ENCODE measurements around the gene ADGRD1. TPM values are rescaled to one million over a fixed set of nuclear protein-coding genes. Genes with fewer than 3 reads are reported as not detected.

ADGRD1 gene
- total and polyA plus RNA-seq, 2 of the 8 experiments (the other 6 are each of a cell fraction or from before 2014, with no cell fraction given) = 0.36 to 0.48 TPM

DNA sequence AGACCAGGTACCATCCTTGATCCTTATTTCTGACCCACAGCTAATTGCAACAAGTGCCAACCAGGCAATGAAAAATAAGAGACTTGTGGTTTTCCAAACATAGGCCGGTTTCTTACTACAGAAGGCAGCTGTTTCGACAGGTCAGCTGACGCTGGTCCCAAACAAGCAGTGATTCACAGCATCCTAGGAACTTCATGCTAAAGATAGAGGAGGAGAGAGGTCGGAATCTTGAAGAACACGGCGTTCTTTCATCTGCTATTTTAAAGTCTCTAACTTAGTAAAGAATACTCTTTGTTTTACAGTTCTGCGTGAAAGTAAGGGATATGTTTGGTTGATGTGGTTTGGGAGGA, 28.1 kb upstream of the ADGRD1 start:
- no peak overlapping the region for H2AK5ac ChIP-seq (ENCODE audit: low read depth, low read length)
- H3K14ac ChIP-seq (ENCODE audit: insufficient read length) = no peak overlapping the region
- H2BK15ac ChIP-seq (ENCODE audit: low read length) = no peak overlapping the region
- H3K36me3 ChIP-seq (ENCODE audit: control insufficient read depth in 2 of 4, insufficient read depth in 4 of 4, low read length in 3 of 4) = no peaks in the 10 kb centered on the region
- no peaks in the 10 kb centered on the region for H3K79me1 ChIP-seq (ENCODE audit: low read depth, low read length)
- no peak overlapping the region for H4K91ac ChIP-seq (replicated peaks; ENCODE audit: insufficient read length, low read length)
- no peak overlapping the region for H2BK5ac ChIP-seq (ENCODE audit: low read depth, low read length)
- H3K4me2 ChIP-seq (ENCODE audit: insufficient read depth in 1 of 2, low read depth in 2 of 2, low read length in 2 of 2) = no peak overlapping the region
- no peak overlapping the region for H3K9ac ChIP-seq (replicated peaks in 1 of 4; ENCODE audit: extremely low read depth in 1 of 4, low read depth in 3 of 4, low read length in 3 of 4)
- no peak overlapping the region for H3K27ac ChIP-seq (ENCODE audit: low read depth, low read length)
- no peak overlapping the region for H3K18ac ChIP-seq (ENCODE audit: extremely low read depth, low read length)
- H3K23me2 ChIP-seq (ENCODE audit: low read depth, low read length) = no peaks in the 10 kb centered on the region
- no peak overlapping the region for H4K5ac ChIP-seq (ENCODE audit: insufficient read length, low read depth, low read length)
- peaks cover 0 to 3% (median 0%) of the 10 kb centered on the region in 4 experiments; a peak in 1 of 7 replicates for H3K27me3 ChIP-seq (replicated peaks in 1 of 4; ENCODE audit: control insufficient read depth in 3 of 4, extremely low read depth in 1 of 4, insufficient read depth in 3 of 4, low read length in 3 of 4)
- H4K20me1 ChIP-seq (replicated peaks in 1 of 2; ENCODE audit: control insufficient read depth in 1 of 2, insufficient read depth in 2 of 2, low read length in 2 of 2) = no peaks in the 10 kb centered on the region
- WGBS, 2 experiments (ENCODE audit: extremely low coverage in 1 of 2, insufficient coverage in 1 of 2, insufficient read length in 1 of 2, insufficient replicate concordance in 2 of 2, low coverage in 1 of 2, low lambda C conversion rate in 2 of 2, missing lambda C conversion rate in 1 of 2) = 84% methylated on average over 7 of the region's 7 CpGs; no CpG with 5 or more reads in 1 of the 2 experiments
- FAIRE-seq (no peak), DNase-seq (ENCODE audit: low read depth in 1 of 2, low spot score in 2 of 2) (no peak)
- TF ChIP-seq, protein P1, sequence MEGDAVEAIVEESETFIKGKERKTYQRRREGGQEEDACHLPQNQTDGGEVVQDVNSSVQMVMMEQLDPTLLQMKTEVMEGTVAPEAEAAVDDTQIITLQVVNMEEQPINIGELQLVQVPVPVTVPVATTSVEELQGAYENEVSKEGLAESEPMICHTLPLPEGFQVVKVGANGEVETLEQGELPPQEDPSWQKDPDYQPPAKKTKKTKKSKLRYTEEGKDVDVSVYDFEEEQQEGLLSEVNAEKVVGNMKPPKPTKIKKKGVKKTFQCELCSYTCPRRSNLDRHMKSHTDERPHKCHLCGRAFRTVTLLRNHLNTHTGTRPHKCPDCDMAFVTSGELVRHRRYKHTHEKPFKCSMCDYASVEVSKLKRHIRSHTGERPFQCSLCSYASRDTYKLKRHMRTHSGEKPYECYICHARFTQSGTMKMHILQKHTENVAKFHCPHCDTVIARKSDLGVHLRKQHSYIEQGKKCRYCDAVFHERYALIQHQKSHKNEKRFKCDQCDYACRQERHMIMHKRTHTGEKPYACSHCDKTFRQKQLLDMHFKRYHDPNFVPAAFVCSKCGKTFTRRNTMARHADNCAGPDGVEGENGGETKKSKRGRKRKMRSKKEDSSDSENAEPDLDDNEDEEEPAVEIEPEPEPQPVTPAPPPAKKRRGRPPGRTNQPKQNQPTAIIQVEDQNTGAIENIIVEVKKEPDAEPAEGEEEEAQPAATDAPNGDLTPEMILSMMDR (IDR thresholded peaks at IDR 0.05; ENCODE audit: control extremely low read depth in 1 of 3, insufficient read depth in 1 of 3, low read depth in 1 of 3, low read length in 3 of 3) = no peak
- TF ChIP-seq GTF2F1 (IDR thresholded peaks at IDR 0.05; ENCODE audit: borderline replicate concordance, low read depth, low read length) (no peak), ZNF274 (IDR thresholded peaks at IDR 0.05; ENCODE audit: borderline replicate concordance, extremely low read depth, low read length) (no peak), BRCA1 (IDR thresholded peaks at IDR 0.05; ENCODE audit: low read depth, low read length) (no peak), POLR2AphosphoS5 (IDR thresholded peaks at IDR 0.05; ENCODE audit: low read depth, low read length) (no peak), CBX5 (IDR thresholded peaks at IDR 0.05; ENCODE audit: low read depth, low read length) (no peak)
- no peak overlapping the region for H3K4ac ChIP-seq (replicated peaks; ENCODE audit: insufficient read length, low read depth, low read length)
- H2BK12ac ChIP-seq (ENCODE audit: low read depth, low read length) = no peak overlapping the region
- peaks cover 0 to 2% (median 0%) of the 10 kb centered on the region in 4 experiments; a peak in 1 of 7 replicates for H3K4me1 ChIP-seq (replicated peaks in 1 of 4; ENCODE audit: control insufficient read depth in 3 of 4, insufficient read depth in 4 of 4, low read length in 3 of 4)
- no peak overlapping the region for H2BK120ac ChIP-seq (replicated peaks; ENCODE audit: low read depth, low read length)
- H3K9me3 ChIP-seq (ENCODE audit: insufficient read depth in 2 of 2, low read depth in 1 of 2, low read length in 1 of 2) = no peaks in the 10 kb centered on the region; a peak in 1 of 4 replicates
- no peaks in the 10 kb centered on the region for H3K79me2 ChIP-seq (ENCODE audit: control insufficient read depth in 1 of 2, insufficient read depth in 2 of 2, low read length in 2 of 2)
- ChIA-PET POLR2A (ENCODE audit: partially characterized antibody) (interaction anchor here (0.9 kb wide), 1 partner anchor 9 kb away, joined by 3 read pairs; no protein-coding TSS in a partner anchor), CTCF (ENCODE audit: partially characterized antibody) (interaction anchor here (1.5 kb wide), 1 partner anchor 10 kb away, joined by 3 read pairs; no protein-coding TSS in a partner anchor)
- H3K23ac ChIP-seq (ENCODE audit: insufficient read length) = no peak overlapping the region
- H2BK20ac ChIP-seq (ENCODE audit: low read length) = no peak overlapping the region
- H3K56ac ChIP-seq (replicated peaks; ENCODE audit: insufficient read length, low read depth, low read length) = no peak overlapping the region
- no peak overlapping the region for H4K8ac ChIP-seq (ENCODE audit: extremely low read depth, insufficient read depth, low read length)
- H3K4me3 ChIP-seq (ENCODE audit: extremely low read depth in 1 of 4, insufficient read depth in 2 of 4, low read depth in 3 of 4, low read length in 4 of 4) = no peak overlapping the region
- H2AFZ ChIP-seq (ENCODE audit: low read length) = 0 out of 2 replicates have a peak overlapping the region, but pooled peaks have one; percentile 41

Data from H1 (cell line).